Stimulated activated CD4-positive, alpha-beta T cell treated with anti-CD3 and anti-CD28 coated beads, TNF-alpha, amount 100 ng/mL, for 1 hour (primary cell): Measurements from ENCODE around the gene SPACDR.

Experiments
- DNase-seq, 3 donors: peaks; one replicate each; pipeline ENCODE4 v3.0.0-alpha.2; 2020; ENCODE audit warnings: low read depth in 3 of 3, low spot score in 1 of 3

SPACDR gene

DNA sequence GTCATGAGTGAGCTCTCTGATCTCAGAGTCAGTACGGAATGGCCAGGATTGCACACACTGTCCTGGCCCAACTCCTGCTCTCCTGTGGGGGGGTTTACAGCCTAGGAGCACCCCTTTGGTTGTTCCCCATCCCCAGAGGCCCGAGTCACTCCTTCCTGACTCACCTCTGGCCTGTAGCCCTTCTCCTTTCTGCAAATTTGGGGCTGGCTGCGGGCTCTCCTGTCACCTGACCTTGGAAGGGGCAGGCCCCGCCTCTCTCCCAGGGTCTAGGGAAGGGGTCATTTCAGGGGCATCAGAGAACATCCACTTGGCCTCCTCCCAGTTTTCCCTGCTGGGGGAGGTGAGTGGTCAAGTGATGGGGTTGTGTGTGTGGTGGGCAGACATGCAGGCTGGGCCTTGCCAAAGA lies 21.4 kb upstream of the SPACDR start:
- DNase-seq = no peak

DNA sequence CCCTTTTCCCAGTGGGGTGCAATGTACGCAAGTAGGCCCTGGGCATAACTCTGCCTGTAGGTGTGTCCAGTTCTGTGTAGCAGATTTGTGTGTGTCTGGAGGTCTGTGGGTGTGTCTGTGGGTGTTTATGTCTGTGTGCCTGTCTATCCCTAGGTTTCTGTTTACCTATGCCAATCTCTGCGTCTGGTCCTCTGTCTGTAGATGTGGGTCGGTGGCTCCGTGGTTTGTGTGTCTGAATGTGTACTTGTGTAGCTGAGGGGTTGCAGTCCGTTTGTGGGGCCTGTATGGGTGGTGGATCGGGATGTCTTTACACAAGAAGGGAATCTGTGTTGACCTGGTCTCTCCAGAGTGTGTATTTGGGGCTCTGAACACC lies 20.6 kb upstream of the SPACDR start:
- DNase-seq = no peak

DNA sequence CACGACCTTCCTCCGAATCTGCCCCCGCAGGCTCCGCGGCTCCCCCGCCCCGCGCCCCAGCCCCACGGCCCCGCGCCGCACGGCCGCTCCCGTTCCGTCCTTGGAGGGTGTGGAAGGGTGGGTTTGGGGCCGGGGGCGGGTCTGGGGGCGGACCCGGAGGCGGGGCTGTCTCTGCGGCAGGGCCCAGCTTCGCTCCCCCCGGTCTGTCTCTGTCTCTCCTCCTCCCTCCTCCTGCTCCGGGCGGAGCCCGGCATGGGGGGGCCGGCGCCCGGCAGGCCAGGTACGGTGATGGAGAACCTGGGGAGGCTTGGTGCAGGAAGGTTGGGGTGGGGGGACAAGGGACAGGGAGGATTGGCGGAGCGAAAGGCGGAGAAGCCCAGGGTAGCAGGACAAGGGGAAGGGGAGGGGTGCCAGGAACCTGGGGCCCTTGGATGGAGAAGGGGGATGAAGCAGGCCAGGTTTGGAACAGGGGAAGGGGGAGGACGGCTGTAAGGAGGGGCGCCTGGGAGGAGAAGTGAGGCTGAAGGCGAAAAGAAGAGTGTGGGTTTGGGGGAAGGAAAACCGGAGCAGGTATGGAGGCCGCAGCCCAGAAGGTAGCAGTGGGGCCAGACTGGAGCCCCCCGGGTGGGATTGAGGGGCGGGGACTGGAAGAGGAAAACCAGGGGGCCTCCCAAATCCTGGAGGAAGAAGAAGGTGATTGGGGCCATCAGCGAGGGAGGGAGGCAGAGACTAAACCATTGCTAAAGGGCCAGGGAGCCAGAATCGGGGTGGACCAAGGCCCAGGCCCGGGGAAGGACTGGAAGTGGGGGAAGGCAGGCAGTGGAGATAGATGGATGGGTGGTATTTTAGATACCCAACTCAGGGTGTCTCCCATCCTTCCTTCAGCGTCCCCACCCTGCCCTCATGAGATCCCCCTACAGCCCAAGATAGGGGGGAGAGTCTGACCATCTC lies 19.9 kb upstream of the SPACDR start, which contains the start of gene NYAP1:
Gene NYAP1, plus strand, starts transcription at position 206 of the 951 bp plus-strand sequence. CDS start 1,385 bp downstream, outside the sequence.
- DNase-seq = peak in 2 of 3 donors; percentile 29 to 38

DNA sequence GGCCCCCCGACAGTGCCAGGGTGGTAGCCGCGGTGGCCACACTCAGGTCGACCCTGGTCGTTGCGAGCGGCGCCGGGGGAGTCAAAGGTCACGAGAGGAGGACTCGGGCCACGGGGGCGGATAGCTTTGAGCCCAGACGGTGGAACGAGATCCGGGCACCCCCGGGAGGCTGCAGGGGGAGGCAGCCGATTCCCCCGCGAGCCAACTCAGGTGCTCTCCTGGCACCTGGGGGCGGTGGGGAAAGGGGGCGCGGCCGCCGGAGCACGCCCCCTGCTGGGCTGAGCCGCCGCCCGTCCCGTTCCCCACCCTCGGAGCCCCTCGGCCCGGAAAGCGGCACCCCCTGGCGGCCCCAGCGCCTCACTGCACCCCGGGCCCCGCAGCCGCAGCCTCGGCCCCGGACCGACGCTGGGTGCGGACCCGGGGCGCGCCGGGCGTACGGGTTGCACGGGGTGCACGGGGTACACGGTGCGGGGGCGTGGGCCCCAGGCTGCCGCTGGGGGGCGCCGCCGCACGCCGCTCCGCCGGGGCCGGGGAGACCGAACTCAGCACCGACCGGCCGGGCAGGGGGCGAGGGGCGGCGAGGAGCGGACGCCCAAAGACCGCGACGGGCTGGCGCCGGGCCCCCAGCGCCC lies 19.1 kb upstream of the SPACDR start:
- peak; percentile 44 to 86 (median 75) for DNase-seq

DNA sequence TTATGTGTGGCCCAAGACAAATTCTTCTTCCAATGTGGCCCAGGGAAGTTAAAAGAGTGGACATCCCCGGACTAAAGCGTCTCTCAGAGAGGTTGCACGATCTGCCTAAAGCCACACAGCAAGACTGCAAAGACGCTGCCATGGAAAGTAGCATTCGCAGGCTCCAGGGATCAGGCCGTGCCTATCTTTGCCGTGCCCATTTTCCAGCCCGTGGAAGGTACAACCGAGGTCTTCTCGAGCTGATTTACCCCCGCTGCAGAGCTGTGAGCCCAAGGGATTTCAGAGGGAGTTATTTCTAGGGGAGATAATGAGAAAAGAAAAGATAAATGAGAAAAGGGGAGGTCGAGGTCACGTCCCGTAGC lies 18.6 kb upstream of the SPACDR start:
- DNase-seq = no peak

DNA sequence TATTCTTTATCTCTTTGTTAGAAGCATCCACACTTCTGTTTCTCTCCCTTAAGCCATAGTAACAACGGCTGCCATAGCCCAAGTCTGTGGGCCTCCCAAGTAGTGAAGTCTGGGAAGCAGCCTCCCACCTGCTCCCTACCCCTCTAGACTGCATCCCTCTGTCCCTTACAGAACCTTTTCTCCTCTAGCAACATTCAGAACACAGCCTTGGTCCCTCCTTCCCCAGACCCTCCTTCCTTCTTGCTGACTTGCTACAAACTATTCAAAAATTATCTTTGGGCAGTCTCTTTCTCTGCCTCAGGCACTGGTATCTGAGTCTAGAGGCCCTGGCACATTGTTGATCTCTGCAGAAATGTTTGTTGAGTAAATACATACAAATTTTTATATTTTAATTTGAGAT lies 17.4 kb upstream of the SPACDR start:
- DNase-seq = no peak

DNA sequence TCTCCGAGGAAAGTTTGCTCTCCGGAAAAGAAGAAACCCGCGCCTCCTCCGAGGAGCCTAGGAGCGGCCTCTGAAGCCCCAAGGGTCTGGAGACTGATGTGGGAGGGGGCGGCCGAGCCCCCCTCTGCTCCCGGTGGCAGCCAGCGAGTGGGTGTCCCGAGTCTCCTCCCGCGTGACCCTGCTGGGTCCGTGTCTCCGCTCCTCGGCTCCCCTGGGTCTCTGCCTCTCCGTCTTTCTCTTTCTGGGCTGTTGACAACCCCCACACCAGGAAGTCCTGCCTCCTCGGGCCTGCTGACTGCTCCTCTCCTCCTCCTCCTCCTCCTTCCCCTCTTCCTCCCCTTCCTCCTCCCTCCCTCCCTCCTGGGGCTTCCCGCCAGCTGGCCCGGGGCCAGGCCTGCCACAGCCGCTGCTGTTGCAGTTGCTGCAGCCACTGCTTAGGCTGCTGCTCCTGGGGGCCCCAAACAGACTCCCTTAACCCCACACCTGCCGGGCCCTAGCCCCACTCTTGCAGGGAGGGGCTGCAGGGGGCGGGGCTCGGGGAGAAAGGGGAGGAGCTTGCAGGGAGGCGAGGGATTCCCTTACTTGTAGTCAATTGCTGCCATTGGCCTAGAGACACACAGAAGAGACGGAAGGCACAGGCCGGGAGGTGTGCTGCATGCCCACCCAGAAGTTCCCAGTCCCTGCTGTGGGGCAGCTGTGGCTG lies 15.0 kb upstream of the SPACDR start, which contains the start of gene TSC22D4:
Gene TSC22D4, minus strand, starts transcription at position 257 of the 703 bp plus-strand sequence. CDS start 1,176 bp downstream, outside the sequence.
- DNase-seq = peak; percentile 75 to 88 (median 85)

DNA sequence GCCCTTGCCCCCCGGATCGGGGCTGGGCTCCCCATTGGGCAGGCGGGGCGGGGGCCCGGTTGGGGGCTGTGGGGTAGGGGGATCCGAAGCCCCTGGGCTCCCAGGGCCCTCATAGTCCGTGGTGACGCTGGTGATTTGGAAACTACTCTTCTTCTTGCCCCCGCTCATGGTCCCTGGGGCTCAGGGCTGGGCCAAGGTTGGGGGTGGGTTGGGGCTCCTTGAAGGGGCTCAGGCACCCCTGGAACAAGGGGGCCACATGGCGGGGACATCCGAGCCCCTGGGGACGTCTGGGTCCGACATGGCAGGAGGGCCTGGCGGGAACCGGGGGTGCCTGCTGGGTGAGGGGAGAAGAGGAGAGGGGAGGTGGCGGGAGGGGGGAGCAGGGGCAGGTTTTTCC lies 13.8 kb upstream of the SPACDR start:
- no peak for DNase-seq

DNA sequence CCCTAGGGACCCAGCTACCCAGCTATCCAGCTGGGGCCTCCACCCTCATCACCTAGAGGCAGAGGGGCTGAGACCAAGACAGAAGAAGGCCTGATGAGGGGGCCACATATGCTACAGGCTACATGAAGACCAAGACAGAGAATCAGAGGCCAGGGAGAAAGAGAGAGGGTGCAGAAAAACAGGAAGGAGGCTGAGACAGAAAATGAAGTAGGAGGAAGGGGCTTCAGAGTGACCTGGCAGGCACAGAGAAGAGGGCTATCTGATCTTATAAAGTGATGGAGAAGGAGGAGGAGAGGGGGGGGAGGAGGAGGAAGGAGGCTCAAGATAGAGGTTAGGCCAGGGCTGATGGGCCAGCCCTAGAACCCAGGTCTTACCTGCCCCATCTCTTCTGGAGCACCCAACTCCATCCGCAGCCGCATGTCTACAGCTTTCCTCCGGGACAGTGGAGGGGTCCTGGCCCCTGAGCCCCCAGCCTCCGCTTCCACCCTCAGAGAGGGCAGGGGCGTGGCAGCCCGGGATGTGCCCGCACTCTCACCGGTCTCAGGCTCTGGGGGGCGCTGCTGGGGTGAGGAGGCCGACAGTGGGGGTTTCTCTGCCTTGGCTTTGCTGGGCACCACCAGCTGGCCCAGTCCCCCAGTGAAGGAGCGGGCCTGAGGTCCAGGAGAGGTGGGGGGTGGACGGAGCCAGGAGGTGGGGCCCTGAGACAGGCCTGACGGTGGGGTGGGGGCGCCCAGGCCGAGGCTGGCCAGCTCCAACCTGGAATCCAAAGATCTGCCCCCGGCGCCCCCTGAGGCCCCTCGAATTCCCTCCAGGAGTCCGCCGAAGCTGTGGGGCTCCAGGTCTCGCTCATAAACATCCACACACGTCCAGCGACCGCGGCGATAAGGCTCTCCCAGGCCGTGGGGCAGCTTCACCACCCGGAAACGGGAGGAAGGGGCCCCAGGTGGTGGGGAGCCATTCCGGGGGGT lies 13.1 kb upstream of the SPACDR start:
- no peak for DNase-seq

DNA sequence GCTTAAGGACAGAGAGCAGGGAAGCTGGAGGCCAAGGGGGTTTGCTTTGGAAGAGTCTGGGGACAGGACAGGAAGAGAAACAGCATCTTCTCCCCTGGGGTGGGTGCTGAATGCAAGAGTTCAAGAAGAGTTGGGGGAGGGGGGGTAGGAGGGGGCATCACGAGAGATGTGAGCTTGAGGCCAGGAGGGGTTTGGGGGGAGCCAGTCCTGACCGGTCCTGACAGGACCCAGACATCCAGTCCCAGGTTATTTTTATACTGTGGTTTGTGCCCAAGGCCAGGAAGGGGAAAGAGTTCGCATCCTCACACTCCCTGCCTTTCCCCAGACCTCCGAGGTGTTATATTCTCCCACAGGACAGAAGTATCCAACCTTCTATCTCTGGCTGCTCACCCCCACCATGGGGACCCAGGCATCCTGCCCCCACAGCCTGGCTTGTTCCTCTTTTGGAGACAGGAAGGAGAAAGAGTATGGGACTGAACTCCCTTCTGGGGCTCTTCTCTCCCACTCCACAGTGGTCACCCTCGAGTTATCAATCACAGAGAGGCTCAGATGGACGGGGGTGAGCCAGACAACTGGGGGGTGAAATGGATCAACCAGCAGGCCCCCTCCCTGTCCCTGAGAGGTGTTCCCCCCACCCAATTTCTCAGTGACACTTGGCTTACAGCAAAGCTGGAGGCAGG lies 12.2 kb upstream of the SPACDR start:
- DNase-seq = no peak

DNA sequence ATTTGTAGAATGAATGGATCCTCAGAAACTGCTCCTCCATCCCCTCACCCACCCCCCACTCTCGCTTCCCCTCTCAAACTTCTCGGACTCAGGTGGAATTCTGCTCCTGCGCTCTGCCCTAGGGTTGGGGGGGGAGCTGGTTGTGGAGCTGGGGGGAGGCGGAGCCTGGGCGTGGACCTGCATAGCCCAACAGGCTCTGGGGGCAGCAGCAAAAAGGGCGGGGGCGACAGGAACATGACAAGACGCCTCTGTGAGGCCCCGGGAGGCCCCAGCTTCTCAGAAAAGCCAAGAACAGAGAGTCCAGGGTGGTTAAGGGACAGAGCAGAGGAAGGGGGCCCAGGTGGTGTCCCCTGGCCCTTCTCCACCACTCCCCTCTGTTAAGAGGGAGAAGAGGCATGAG lies 11.5 kb upstream of the SPACDR start:
- DNase-seq = no peak

DNA sequence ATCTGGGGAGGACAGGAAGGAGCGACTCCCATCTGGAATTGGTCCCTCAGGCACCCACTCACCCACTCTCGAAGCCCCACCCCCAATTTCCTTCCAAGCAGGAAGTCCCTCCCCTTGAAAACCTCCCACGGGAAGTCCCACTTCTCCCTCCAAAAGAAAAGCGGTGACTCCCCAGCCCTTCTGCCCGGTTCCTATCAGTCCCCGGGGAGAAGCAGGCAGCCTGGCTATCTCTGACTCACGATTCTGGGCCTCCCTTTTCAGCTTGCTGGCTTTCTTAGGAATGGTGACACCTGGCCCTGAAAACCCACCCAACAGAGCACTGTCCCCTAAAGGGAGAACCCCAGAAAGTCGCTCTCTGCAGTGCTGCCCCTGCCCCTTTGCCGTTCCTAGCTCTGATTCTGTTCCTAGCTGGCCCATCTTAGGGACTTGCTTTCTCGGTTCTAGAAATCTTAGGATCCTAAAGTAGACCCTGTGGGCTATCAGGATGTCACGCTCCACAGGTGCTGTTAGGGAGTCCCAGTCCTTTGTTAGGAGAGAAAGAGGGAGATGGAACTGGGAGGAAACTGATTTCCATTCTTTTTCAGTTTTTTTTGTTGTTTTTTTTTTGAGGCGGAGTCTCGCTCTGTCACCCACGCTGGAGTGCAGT lies 8.9 kb upstream of the SPACDR start:
- DNase-seq = no peak

DNA sequence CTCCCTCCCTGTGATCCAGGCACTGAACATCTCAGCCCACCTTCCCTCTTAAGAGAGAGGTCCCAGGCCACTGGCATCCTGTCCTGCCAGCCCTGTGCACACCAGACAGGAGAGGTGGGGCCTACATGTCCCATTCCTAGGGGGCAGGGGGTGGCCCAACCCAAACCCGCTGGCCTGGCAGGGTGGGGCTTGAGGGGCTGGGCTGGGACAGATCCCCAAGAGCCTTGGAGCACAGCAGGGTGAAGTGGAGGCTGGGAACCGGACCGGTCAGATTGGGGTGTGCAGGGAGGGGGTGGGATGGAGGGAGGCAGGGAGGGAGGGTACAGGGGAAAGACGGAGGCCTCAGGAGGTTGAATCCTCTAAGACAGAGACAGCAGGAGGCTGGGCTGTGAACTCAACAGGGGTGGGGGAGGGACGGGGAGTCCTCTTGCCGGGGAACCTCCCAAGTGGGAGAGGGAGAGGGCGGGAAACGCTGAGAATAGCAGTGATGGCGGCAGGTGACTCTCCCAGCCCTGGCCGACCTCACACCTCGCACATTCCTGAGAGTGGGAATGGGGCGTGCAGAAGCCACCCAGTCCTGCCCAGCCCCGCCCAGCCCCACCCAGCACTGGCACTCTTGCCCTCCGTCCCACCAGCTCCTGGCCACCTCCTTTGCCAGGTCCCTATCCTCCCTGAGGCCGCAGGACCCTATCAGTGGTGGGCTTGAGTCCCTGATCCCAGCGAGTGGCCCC lies 8.2 kb upstream of the SPACDR start:
- DNase-seq = no peak

DNA sequence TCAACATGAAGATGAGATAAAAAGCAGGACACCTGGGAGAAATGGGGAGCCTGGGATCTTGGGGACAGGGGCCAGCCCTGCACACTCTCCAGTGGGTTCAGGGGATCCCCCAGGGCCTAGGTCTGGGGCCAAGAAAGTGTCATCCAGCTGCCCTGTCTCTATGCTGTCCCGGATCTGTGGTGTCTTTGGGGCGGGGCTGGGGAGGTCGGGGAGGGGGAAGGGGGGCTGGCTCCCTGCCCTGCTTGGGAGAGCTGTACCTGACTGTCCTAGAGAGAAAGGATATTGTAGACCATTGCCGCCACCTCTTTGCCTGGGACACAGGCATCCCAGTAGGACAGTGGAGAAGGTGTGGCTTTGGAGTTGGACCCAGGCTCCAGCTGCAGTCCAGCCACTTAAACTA lies 7.0 kb upstream of the SPACDR start:
- DNase-seq = no peak

DNA sequence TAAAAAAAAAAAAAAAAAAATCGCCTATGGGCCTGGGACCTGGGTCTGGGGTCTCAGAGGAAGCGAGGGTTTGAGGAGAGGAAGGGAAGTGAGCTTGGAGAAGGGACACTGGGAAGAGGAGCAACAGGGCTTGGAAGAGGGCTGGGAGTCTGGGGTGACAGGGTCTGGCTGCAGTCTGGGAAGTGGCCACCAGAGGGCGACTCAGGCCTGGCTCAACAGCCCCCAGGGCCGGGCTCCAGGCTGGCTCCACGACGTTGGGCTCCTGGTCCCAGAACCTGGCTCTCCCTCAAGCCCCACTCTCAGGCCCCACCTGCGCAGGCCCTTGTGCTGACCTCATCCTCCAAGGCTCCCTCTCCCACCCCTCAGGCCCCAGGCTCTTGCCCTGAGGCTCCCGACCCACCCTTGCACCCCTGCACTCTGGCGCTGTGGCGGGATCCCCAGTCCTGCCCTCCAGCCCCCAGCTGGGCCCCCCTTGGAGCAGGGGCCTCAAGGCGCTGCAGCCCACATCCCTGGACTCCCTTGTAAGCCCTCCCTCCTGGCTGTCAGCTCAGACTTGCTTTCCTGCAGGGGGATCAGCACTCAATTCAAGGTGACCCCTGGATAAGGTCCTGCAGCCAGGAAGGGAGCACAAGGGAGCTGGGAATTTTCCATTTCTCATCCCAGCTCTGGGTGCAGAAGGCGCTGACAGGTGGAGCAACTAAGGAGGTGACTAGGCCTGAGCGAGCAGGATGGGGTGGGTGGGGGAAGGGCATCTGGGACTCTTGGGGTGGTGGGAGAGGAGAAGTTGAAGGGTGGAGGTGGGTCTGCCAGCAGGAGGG lies 5.4 kb upstream of the SPACDR start:
- DNase-seq = peak; percentile 48 to 89 (median 73)

DNA sequence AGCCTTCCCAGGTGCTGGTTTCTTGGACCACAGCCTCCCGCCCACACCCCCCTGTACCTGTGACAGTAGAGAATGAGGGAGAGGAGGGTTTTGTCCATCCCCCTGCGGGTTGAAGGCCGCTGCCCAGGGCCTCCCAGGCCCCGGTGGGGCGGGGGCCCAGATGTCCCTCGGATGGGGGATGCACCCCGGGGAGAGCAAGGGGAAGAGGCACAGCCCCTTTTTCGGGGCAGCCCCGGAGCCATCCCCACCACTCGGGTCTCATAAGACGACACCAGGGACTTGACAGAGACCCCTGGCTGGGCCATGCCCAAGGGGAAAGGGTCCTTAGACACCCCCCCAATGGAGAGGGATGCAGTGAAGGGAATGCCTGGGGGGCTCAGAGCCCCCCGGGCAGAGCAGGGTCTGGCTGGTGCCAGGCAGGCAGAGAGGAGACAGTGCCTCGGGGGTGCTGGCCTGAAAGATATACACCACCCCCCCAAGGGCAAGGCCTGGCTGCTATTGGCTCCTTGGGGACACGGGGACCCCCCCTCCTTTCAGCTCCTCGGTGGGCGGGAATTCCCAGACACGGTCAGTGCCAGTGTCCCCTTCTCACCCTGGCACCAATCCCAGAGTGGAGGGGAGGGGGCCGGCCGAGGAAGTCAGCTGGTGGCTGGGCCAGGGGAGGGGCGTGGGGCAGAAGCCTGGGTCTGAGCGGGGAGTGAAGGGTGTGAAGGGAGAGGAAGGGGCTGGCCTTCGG lies 3.7 kb upstream of the SPACDR start:
- no peak for DNase-seq
